Measurements from ENCODE around the gene TREML4.
"Not testable (repeated sequence)": the region's sequence is repeated elsewhere in the genome, so short reads cannot be mapped to it uniquely, and the experiment has no call there.

Gene TREML4

GRCh38 chr6:41231246-41231645 is 3.1 kb downstream of the TREML4 start:
- TF ChIP-seq, protein P1, sequence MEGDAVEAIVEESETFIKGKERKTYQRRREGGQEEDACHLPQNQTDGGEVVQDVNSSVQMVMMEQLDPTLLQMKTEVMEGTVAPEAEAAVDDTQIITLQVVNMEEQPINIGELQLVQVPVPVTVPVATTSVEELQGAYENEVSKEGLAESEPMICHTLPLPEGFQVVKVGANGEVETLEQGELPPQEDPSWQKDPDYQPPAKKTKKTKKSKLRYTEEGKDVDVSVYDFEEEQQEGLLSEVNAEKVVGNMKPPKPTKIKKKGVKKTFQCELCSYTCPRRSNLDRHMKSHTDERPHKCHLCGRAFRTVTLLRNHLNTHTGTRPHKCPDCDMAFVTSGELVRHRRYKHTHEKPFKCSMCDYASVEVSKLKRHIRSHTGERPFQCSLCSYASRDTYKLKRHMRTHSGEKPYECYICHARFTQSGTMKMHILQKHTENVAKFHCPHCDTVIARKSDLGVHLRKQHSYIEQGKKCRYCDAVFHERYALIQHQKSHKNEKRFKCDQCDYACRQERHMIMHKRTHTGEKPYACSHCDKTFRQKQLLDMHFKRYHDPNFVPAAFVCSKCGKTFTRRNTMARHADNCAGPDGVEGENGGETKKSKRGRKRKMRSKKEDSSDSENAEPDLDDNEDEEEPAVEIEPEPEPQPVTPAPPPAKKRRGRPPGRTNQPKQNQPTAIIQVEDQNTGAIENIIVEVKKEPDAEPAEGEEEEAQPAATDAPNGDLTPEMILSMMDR (IDR thresholded peaks at IDR 0.05; ENCODE audit: low read depth, low read length): no peak
- Histone ChIP-seq H3K27me3 (ENCODE audit: insufficient read depth, low read depth, severe bottlenecking) (peaks cover 7% of the 10 kb centered on the region), H3K9me3 (ENCODE audit: severe bottlenecking) (no peaks in the 10 kb centered on the region), H3K36me3 (no peaks in the 10 kb centered on the region), H3K4me3 (ENCODE audit: low read depth, low read length) (no peak overlapping the region), H3K27ac (no peak overlapping the region)
- no peak for DNase-seq

DNA sequence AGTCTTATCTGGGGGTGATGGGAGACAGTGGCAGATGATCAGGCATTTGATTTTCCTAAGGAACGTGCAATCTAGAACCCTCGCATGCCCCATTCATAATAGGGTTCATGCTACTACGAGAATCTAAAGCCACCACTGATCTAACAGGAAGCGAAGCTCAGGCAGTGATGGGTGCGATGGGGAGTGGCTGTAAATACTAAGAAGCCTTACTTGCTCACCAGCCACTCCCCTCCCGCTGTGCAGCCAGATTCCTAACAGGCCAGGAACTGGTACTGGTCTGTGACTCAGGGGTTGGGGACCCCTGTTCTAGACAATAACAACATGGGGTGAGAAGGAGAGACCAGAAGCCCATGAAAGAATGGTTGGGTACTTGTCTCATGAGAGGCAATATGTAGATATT is 4.5 kb downstream of the TREML4 start:
- Histone ChIP-seq H3K36me3 (no peaks in the 10 kb centered on the region), H3K27me3 (ENCODE audit: insufficient read depth, low read depth, severe bottlenecking) (peaks cover 14% of the 10 kb centered on the region), H3K4me3 (ENCODE audit: low read depth, low read length) (no peak overlapping the region), H3K27ac (no peak overlapping the region), H3K9me3 (ENCODE audit: severe bottlenecking) (no peaks in the 10 kb centered on the region)
- DNase-seq: no peak
- TF ChIP-seq, protein P1 (IDR thresholded peaks at IDR 0.05; ENCODE audit: low read depth, low read length): no peak

DNA sequence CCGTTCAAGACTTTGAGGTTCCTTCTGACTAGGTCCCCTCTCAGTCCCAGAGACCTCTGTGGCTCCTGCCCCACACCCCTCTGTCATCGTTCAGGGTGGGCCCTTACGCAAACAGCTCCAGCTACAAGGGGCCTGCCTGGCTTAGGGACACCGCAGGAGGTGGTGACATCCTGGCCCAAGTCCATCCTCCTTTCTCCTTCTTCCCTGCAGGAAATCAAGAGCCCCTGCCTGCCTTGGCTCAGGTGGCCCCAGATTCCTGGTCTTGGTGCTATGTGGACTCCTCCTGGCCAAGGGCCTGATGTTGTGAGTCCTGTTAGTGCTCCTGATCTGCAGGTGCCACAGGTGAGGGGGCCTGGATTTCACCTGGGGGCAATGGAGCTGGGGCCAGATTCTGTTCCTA is 8.1 kb downstream of the TREML4 start:
- Histone ChIP-seq H3K4me3 (ENCODE audit: low read depth, low read length) (no peak overlapping the region), H3K36me3 (no peaks in the 10 kb centered on the region), H3K27me3 (ENCODE audit: insufficient read depth, low read depth, severe bottlenecking) (peaks cover 43% of the 10 kb centered on the region), H3K9me3 (ENCODE audit: severe bottlenecking) (no peaks in the 10 kb centered on the region), H3K27ac (no peak overlapping the region)
- no peak for DNase-seq
- TF ChIP-seq, protein P1 (IDR thresholded peaks at IDR 0.05; ENCODE audit: low read depth, low read length): no peak

DNA sequence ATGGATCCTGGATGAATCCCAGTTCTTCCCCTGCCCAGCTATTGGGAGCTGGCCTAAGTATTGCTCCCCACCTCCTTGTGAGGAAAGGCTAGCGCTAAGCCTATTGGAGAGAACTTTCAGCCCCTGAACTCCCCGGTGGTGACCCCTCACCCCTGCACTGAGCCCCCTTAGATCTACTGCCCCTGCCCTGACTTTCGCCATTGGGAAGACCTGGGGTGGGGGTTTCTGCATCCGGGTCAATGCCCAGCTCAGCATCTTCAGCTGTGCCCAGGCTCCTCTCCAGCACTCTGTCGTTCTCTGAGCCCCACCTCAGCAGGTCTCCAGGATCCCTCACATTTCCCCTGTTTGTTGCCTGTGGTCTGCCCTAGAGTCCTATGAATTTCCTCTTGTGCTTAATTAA is 9.0 kb downstream of the TREML4 start:
- H3K27ac ChIP-seq: no peak overlapping the region
- TF ChIP-seq, protein P1 (IDR thresholded peaks at IDR 0.05; ENCODE audit: low read depth, low read length): no peak
- H3K9me3 ChIP-seq (ENCODE audit: severe bottlenecking): no peaks in the 10 kb centered on the region
- H3K4me3 ChIP-seq (ENCODE audit: low read depth, low read length): no peak overlapping the region
- no peak for DNase-seq
- peaks cover 43% of the 10 kb centered on the region for H3K27me3 ChIP-seq (ENCODE audit: insufficient read depth, low read depth, severe bottlenecking)
- no peaks in the 10 kb centered on the region for H3K36me3 ChIP-seq

DNA sequence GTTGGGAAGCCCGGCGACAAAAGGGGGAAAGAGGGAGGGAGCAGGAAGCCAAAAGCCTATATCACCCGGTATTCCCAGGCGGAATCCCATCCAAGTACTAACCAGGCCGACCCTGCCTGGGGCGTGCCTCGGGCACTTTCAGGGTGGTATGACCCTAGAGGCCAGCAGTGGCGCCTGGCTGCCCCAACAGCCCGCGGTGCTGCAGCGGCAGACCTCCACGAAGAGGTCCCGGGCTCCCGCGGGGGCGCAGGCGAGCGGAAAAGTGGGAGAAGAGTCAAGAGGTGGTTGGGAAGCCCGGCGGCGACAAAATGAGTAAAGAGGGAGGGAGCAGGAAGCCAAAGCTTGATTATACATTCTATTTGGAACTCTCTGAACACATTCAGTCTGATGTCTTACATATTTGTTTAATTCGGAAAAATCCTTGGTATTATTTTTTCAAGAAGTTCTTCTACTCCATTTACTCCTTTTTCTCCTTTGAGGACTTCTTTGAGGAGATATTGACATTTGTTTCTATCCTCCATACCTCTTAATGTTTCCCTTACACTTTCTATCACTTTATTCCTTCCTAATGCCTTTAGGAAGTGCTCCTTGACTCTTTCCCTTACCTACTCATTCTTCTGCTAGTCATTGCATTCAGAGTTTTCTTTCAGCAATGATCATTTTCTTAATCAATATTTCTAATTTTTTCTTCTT is 11.5 kb downstream of the TREML4 start:
- Histone ChIP-seq H3K4me3 (ENCODE audit: low read depth, low read length) (no peak overlapping the region), H3K36me3 (no peaks in the 10 kb centered on the region), H3K27ac (no peak overlapping the region), H3K27me3 (ENCODE audit: insufficient read depth, low read depth, severe bottlenecking) (peaks cover 52% of the 10 kb centered on the region), H3K9me3 (ENCODE audit: severe bottlenecking) (no peaks in the 10 kb centered on the region)
- TF ChIP-seq, protein P1 (IDR thresholded peaks at IDR 0.05; ENCODE audit: low read depth, low read length): no peak
- DNase-seq: no peak

DNA sequence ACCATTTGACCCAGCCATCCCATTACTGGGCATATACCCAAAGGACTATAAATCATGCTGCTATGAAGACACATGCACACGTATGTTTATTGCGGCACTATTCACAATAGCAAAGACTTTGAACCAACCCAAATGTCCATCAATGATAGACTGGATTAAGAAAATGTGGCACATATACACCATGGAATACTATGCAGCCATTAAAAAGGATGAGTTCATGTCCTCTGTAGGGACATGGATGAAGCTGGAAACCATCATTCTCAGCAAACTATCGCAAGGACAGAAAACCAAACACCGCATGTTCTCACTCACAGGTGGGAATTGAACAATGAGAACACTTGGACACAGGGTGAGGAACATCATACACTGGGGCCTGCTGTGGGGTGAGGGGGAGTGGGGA is 18.4 kb downstream of the TREML4 start:
- Histone ChIP-seq H3K27me3 (ENCODE audit: insufficient read depth, low read depth, severe bottlenecking) (peaks cover 47% of the 10 kb centered on the region), H3K9me3 (ENCODE audit: severe bottlenecking) (peaks cover 11% of the 10 kb centered on the region)
- not testable (repeated sequence) for DNase-seq; H3K27ac ChIP-seq; H3K4me3 ChIP-seq (ENCODE audit: low read depth, low read length); H3K36me3 ChIP-seq

Measured in WERI-Rb-1 (cell line).